ENCODE results near the gene DCC.
"Not testable (repeated sequence)": the region's sequence is repeated elsewhere in the genome, so short reads cannot be mapped to it uniquely, and the experiment has no call there.

Gene DCC

DNA sequence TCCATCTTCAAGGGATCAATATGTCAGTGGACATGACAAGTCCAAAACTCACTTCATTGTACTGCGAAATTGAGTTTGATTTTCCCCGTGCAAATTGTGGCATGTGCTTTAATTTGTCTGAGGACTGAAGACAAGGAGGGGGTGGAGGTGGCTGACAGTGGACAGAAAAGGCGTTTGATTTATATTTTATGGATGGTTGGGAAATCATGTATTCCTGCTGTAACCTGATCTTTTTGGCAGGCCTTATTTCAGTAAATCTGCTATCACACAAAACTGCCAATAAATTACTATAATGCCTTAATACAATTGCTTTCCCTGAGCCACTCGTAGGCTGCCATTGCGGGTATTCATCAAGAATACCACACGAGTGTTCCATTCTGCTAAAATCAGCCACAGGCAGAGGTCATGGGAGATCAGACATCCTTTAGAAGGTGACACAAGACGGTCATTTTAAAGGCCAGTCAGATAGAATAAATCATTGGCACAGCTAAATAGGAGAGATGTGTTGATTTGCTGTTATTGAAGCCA is 1164.0 kb downstream of the DCC start:
- Histone ChIP-seq H3K36me3 (ENCODE audit: insufficient read depth, low read length) (no peaks in the 10 kb centered on the region), H3K9me3 (ENCODE audit: insufficient read depth, low read depth, low read length) (no peaks in the 10 kb centered on the region), H3K4me1 (ENCODE audit: insufficient read depth, low read length) (no peaks in the 10 kb centered on the region), H3K27me3 (ENCODE audit: insufficient read depth, low read length) (no peaks in the 10 kb centered on the region), H3K4me3 (ENCODE audit: low read length) (no peak overlapping the region), H3K9ac (ENCODE audit: low read depth, low read length) (no peak overlapping the region), H3K27ac (ENCODE audit: low read depth, low read length) (no peak overlapping the region)
- 93% methylated on average over 7 of the region's 7 CpGs for WGBS

- Histone ChIP-seq H3K27me3 (ENCODE audit: insufficient read depth, low read length) (no peaks in the 10 kb centered on the region), H3K4me1 (ENCODE audit: insufficient read depth, low read length) (peaks cover 6% of the 10 kb centered on the region), H3K4me3 (ENCODE audit: low read length) (no peak overlapping the region), H3K36me3 (ENCODE audit: insufficient read depth, low read length) (no peaks in the 10 kb centered on the region), H3K27ac (ENCODE audit: low read depth, low read length) (no peak overlapping the region), H3K9ac (ENCODE audit: low read depth, low read length) (no peak overlapping the region), H3K9me3 (ENCODE audit: insufficient read depth, low read depth, low read length) (no peaks in the 10 kb centered on the region)
- 95% methylated on average over 3 of the region's 3 CpGs for WGBS
Measured at GRCh38 chr18:53508529-53508928, 1168.5 kb downstream of the DCC start.

GRCh38 chr18:53509886-53510285 is 1169.9 kb downstream of the DCC start:
- no peaks in the 10 kb centered on the region for H3K9me3 ChIP-seq (ENCODE audit: insufficient read depth, low read depth, low read length)
- H3K4me3 ChIP-seq (ENCODE audit: low read length), result no peak overlapping the region
- no peaks in the 10 kb centered on the region for H3K36me3 ChIP-seq (ENCODE audit: insufficient read depth, low read length)
- no peak overlapping the region for H3K27ac ChIP-seq (ENCODE audit: low read depth, low read length)
- H3K9ac ChIP-seq (ENCODE audit: low read depth, low read length), result no peak overlapping the region
- no peaks in the 10 kb centered on the region for H3K27me3 ChIP-seq (ENCODE audit: insufficient read depth, low read length)
- 94% methylated on average over 2 of the region's 2 CpGs for WGBS
- peaks cover 6% of the 10 kb centered on the region for H3K4me1 ChIP-seq (ENCODE audit: insufficient read depth, low read length)

DNA sequence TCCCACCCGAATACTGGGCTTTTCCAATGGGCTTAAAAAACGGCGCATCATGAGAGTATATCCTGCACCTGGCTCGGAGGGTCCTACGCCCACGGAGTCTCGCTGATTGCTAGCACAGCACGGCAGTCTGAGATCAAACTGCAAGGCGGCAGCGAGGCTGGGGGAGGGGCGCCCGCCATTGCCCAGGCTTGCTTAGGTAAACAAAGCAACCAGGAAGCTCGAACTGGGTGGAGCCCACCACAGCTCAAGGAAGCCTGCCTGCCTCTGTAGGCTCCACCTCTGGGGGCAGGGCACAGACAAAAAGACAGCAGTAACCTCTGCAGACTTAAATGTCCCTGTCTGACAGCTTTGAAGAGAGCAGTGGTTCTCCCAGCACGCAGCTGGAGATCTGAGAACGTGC is 1171.7 kb downstream of the DCC start:
- 75% methylated on average over 15 of the region's 15 CpGs for WGBS
- H3K9ac ChIP-seq (ENCODE audit: low read depth, low read length); H3K4me3 ChIP-seq (ENCODE audit: low read length): not testable (repeated sequence)

GRCh38 chr18:53521068-53521467 is 1181.1 kb downstream of the DCC start:
- no peak overlapping the region for H3K27ac ChIP-seq (ENCODE audit: low read depth, low read length)
- H3K9me3 ChIP-seq (ENCODE audit: insufficient read depth, low read depth, low read length), result no peaks in the 10 kb centered on the region
- no peak overlapping the region for H3K4me3 ChIP-seq (ENCODE audit: low read length)
- 88% methylated on average over 6 of the region's 7 CpGs for WGBS
- H3K9ac ChIP-seq (ENCODE audit: low read depth, low read length), result no peak overlapping the region
- no peaks in the 10 kb centered on the region for H3K27me3 ChIP-seq (ENCODE audit: insufficient read depth, low read length)
- H3K36me3 ChIP-seq (ENCODE audit: insufficient read depth, low read length), result no peaks in the 10 kb centered on the region
- no peaks in the 10 kb centered on the region for H3K4me1 ChIP-seq (ENCODE audit: insufficient read depth, low read length)

More for the DNA sequence above, 1171.7 kb downstream of the DCC start:
- H3K9me3 ChIP-seq (ENCODE audit: insufficient read depth, low read depth, low read length); H3K36me3 ChIP-seq (ENCODE audit: insufficient read depth, low read length); H3K27me3 ChIP-seq (ENCODE audit: insufficient read depth, low read length); H3K27ac ChIP-seq (ENCODE audit: low read depth, low read length); H3K4me1 ChIP-seq (ENCODE audit: insufficient read depth, low read length): not testable (repeated sequence)

GRCh38 chr18:53526101-53526870 is 1186.3 kb downstream of the DCC start:
- 90% methylated on average over 4 of the region's 4 CpGs for WGBS
- H3K27me3 ChIP-seq (ENCODE audit: insufficient read depth, low read length), result no peaks in the 10 kb centered on the region

DNA sequence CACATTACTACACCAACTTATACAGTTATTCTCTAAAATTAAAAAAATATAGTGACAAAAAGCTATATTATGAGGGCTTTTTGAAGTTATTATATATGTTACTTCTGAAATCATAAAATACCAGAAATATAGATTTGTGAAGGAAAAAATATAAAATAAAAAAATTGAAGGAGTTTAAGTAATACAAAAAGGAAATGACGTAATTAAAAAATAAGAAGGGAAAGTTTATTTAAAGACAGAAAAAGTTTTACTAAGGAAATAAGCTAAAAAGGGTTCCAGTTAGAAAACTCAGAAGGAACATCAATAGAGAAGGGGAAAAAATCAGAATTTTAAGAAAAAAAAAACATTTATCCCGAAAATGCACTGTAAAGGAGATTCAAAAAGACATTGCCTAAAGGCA is 1187.4 kb downstream of the DCC start:
- H3K27ac ChIP-seq (ENCODE audit: low read depth, low read length), result no peak overlapping the region
- no peaks in the 10 kb centered on the region for H3K27me3 ChIP-seq (ENCODE audit: insufficient read depth, low read length)
- 100% methylated on average over 1 of the region's 2 CpGs for WGBS

More at GRCh38 chr18:53526101-53526870, 1186.3 kb downstream of the DCC start:
- Histone ChIP-seq H3K9me3 (ENCODE audit: insufficient read depth, low read depth, low read length) (no peaks in the 10 kb centered on the region), H3K36me3 (ENCODE audit: insufficient read depth, low read length) (no peaks in the 10 kb centered on the region), H3K27ac (ENCODE audit: low read depth, low read length) (no peak overlapping the region), H3K4me3 (ENCODE audit: low read length) (no peak overlapping the region), H3K9ac (ENCODE audit: low read depth, low read length) (no peak overlapping the region), H3K4me1 (ENCODE audit: insufficient read depth, low read length) (no peaks in the 10 kb centered on the region)

DNA sequence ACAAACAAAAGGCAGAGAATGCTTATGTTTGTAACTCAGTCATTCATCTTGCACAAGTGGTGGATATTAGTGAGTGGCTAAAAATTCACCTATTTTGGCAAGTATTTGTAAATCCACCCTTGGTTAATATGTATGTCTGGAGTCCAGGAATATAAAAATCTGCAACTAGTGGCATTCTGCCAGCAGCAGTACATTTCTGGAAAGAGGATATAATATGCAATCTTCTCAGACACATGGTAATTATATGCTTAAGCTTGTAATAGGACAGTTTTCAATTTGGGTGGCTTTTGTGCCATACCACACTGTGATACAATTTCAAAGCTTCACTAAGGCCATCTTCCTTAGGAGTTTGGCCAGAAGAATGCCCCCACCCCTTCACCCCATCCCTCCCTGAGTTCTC is 1191.2 kb downstream of the DCC start:
- no peaks in the 10 kb centered on the region for H3K36me3 ChIP-seq (ENCODE audit: insufficient read depth, low read length)
- H3K4me3 ChIP-seq (ENCODE audit: low read length), result no peak overlapping the region
- no peak overlapping the region for H3K27ac ChIP-seq (ENCODE audit: low read depth, low read length)
- no peaks in the 10 kb centered on the region for H3K27me3 ChIP-seq (ENCODE audit: insufficient read depth, low read length)
- no peak overlapping the region for H3K9ac ChIP-seq (ENCODE audit: low read depth, low read length)
- H3K4me1 ChIP-seq (ENCODE audit: insufficient read depth, low read length), result peaks cover 7% of the 10 kb centered on the region; the same call in 1 of the 2 replicates
- no peaks in the 10 kb centered on the region for H3K9me3 ChIP-seq (ENCODE audit: insufficient read depth, low read depth, low read length)

More for the DNA sequence above, 1187.4 kb downstream of the DCC start:
- H3K9me3 ChIP-seq (ENCODE audit: insufficient read depth, low read depth, low read length), result no peaks in the 10 kb centered on the region
- H3K36me3 ChIP-seq (ENCODE audit: insufficient read depth, low read length), result no peaks in the 10 kb centered on the region
- no peak overlapping the region for H3K9ac ChIP-seq (ENCODE audit: low read depth, low read length)
- H3K4me1 ChIP-seq (ENCODE audit: insufficient read depth, low read length), result no peaks in the 10 kb centered on the region; the same call in 1 of the 2 replicates
- H3K4me3 ChIP-seq (ENCODE audit: low read length), result no peak overlapping the region

- no peak overlapping the region for H3K9ac ChIP-seq (ENCODE audit: low read depth, low read length)
- no peaks in the 10 kb centered on the region for H3K27me3 ChIP-seq (ENCODE audit: insufficient read depth, low read length)
- H3K4me3 ChIP-seq (ENCODE audit: low read length), result no peak overlapping the region
- WGBS, result 78% methylated on average over 1 of the region's 1 CpG
- no peaks in the 10 kb centered on the region for H3K36me3 ChIP-seq (ENCODE audit: insufficient read depth, low read length)
- H3K27ac ChIP-seq (ENCODE audit: low read depth, low read length), result no peak overlapping the region
- no peaks in the 10 kb centered on the region for H3K9me3 ChIP-seq (ENCODE audit: insufficient read depth, low read depth, low read length)
- H3K4me1 ChIP-seq (ENCODE audit: insufficient read depth, low read length), result peaks cover 7% of the 10 kb centered on the region; the same call in 1 of the 2 replicates
Measured at GRCh38 chr18:53531896-53532295, 1191.9 kb downstream of the DCC start.

- H3K9ac ChIP-seq (ENCODE audit: low read depth, low read length), result no peak overlapping the region
- peaks cover 7% of the 10 kb centered on the region; the same call in 1 of the 2 replicates for H3K4me1 ChIP-seq (ENCODE audit: insufficient read depth, low read length)
- no peak overlapping the region for H3K4me3 ChIP-seq (ENCODE audit: low read length)
- no peaks in the 10 kb centered on the region for H3K9me3 ChIP-seq (ENCODE audit: insufficient read depth, low read depth, low read length)
- no peaks in the 10 kb centered on the region for H3K36me3 ChIP-seq (ENCODE audit: insufficient read depth, low read length)
- no peak overlapping the region for H3K27ac ChIP-seq (ENCODE audit: low read depth, low read length)
- no peaks in the 10 kb centered on the region for H3K27me3 ChIP-seq (ENCODE audit: insufficient read depth, low read length)
- 100% methylated on average over 1 of the region's 1 CpG for WGBS
Measured at GRCh38 chr18:53534203-53534602, 1194.2 kb downstream of the DCC start.

DNA sequence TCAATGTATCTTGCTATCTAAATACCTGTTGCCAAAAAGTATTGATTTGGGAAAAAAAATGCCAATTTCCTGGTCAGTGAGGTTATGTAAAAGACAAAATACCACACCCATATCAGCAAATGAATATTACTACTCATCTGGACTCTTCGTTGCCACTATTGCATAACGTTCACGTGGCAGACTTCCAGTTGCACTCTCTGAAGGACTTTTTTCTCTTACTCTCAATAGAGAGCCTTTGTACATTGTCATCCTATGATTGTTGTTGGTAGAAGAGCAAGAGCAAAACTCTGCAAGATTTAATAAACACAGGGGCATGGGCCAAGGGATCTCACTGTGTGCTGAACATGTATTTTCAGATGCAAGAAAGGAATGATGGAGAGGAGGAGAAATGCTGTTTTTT is 1194.7 kb downstream of the DCC start:
- Histone ChIP-seq H3K27ac (ENCODE audit: low read depth, low read length) (no peak overlapping the region), H3K36me3 (ENCODE audit: insufficient read depth, low read length) (no peaks in the 10 kb centered on the region), H3K4me3 (ENCODE audit: low read length) (no peak overlapping the region), H3K9me3 (ENCODE audit: insufficient read depth, low read depth, low read length) (no peaks in the 10 kb centered on the region), H3K27me3 (ENCODE audit: insufficient read depth, low read length) (no peaks in the 10 kb centered on the region), H3K9ac (ENCODE audit: low read depth, low read length) (no peak overlapping the region), H3K4me1 (ENCODE audit: insufficient read depth, low read length) (peaks cover 7% of the 10 kb centered on the region; the same call in 1 of the 2 replicates)
- 96% methylated on average over 3 of the region's 3 CpGs for WGBS

All from HUES64 (cell line).